Neural progenitor cell (in vitro differentiated cells): Measurements from ENCODE around the gene ADAM20.

ENCODE experiments used
- EZH2 ChIP-seq: fragments of 200-600 bp; sonication (generic); IDR thresholded peaks from 2 replicates; pipeline ENCODE4 v1.6.1; 2017; ENCODE audit warnings: antibody characterized with exemption, mild to moderate bottlenecking, moderate library complexity
- EZH2phosphoT487 ChIP-seq: fragments of 200-600 bp; sonication (generic); IDR thresholded peaks from 2 replicates; pipeline ENCODE4 v1.6.1; 2017; ENCODE audit warnings: antibody characterized with exemption
- TF ChIP-seq, protein P1 (sequence below): fragments of 200-600 bp; sonication (generic); IDR thresholded peaks from 2 replicates; pipeline ENCODE4 v1.5.1; 2017; ENCODE audit warnings: antibody characterized with exemption, mild to moderate bottlenecking

DNA sequence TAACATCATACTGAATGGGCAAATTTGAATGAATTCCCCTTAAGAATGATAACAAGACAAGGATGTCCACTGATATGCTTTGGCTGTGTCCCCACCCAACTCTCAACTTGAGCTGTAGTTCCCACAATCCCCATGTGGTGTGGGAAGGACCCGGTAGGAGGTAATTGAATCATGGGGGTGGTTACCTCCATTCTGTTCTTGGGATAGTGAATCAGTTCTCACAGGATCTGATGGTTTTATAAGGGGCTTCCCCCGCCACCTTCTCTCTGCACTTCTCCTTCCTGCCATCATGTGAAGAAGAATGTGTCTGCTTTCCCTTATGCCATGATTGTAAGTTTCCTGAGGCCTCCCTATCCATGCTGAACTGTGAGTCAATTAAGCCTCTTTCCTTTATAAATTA lies 36.3 kb upstream of the ADAM20 start:
- TF ChIP-seq, protein P1, sequence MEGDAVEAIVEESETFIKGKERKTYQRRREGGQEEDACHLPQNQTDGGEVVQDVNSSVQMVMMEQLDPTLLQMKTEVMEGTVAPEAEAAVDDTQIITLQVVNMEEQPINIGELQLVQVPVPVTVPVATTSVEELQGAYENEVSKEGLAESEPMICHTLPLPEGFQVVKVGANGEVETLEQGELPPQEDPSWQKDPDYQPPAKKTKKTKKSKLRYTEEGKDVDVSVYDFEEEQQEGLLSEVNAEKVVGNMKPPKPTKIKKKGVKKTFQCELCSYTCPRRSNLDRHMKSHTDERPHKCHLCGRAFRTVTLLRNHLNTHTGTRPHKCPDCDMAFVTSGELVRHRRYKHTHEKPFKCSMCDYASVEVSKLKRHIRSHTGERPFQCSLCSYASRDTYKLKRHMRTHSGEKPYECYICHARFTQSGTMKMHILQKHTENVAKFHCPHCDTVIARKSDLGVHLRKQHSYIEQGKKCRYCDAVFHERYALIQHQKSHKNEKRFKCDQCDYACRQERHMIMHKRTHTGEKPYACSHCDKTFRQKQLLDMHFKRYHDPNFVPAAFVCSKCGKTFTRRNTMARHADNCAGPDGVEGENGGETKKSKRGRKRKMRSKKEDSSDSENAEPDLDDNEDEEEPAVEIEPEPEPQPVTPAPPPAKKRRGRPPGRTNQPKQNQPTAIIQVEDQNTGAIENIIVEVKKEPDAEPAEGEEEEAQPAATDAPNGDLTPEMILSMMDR, result no peak
- TF ChIP-seq EZH2 (no peak), EZH2phosphoT487 (no peak)
